Measurements from ENCODE around the gene CASP9.
A peak's percentile ranks its signal among the peaks of the same experiment; 100 is the strongest.

The CASP9 gene

GRCh38 chr1:15531003-15531402 lies 7.0 kb upstream of the CASP9 start:
- Histone ChIP-seq H3K27ac (replicated peaks) (no peak overlapping the region), H3K4me3 (replicated peaks; ENCODE audit: insufficient read depth, low read length) (no peak overlapping the region), H3K27me3 (ENCODE audit: insufficient read depth, poor library complexity, severe bottlenecking) (no peaks in the 10 kb centered on the region)
- no peak for DNase-seq (ENCODE audit: low read depth in 1 of 2, low spot score in 1 of 2)
- TF ChIP-seq SPI1 (IDR thresholded peaks at IDR 0.05; ENCODE audit: borderline replicate concordance, low read depth) (no peak), GABPA (IDR thresholded peaks at IDR 0.05; ENCODE audit: low read depth) (no peak), CTCF (IDR thresholded peaks at IDR 0.05; ENCODE audit: insufficient read depth, low read length) (no peak), POLR2AphosphoS5 (IDR thresholded peaks at IDR 0.05; ENCODE audit: low read depth) (no peak), REST (IDR thresholded peaks at IDR 0.05; ENCODE audit: insufficient replicate concordance, low read depth) (no peak)

- peak; percentile 100 for DNase-seq (ENCODE audit: low read depth in 1 of 2, low spot score in 1 of 2)
- TF ChIP-seq CTCF (IDR thresholded peaks at IDR 0.05; ENCODE audit: insufficient read depth, low read length) (no peak), SPI1 (IDR thresholded peaks at IDR 0.05; ENCODE audit: borderline replicate concordance, low read depth) (no peak), POLR2AphosphoS5 (IDR thresholded peaks at IDR 0.05; ENCODE audit: low read depth) (peak; percentile 68), GABPA (IDR thresholded peaks at IDR 0.05; ENCODE audit: low read depth) (peak; percentile 75), REST (IDR thresholded peaks at IDR 0.05; ENCODE audit: insufficient replicate concordance, low read depth) (no peak)
- Histone ChIP-seq H3K27ac (replicated peaks) (peak within 1 kb of the TSS; percentile 89), H3K27me3 (ENCODE audit: insufficient read depth, poor library complexity, severe bottlenecking) (no peaks in the 10 kb centered on the region), H3K4me3 (replicated peaks; ENCODE audit: insufficient read depth, low read length) (peak within 1 kb of the TSS; percentile 87)
These were observed 2.7 kb upstream of the CASP9 start, which contains the start of gene DNAJC16 for GRCh38 chr1:15526490-15527339. DNAJC16 (plus strand) TSS chr1:15526848; CDS start chr1:15529106, 2,258 bp downstream.

GRCh38 chr1:15526021-15526489 lies 2.0 kb upstream of the CASP9 start:
- peak overlapping the region; percentile 71 for H3K27ac ChIP-seq (replicated peaks)
- DNase-seq (ENCODE audit: low read depth in 1 of 2, low spot score in 1 of 2), result no peak
- peak overlapping the region; percentile 24 for H3K4me3 ChIP-seq (replicated peaks; ENCODE audit: insufficient read depth, low read length)
- H3K27me3 ChIP-seq (ENCODE audit: insufficient read depth, poor library complexity, severe bottlenecking), result no peaks in the 10 kb centered on the region
- no peak for TF ChIP-seq REST (IDR thresholded peaks at IDR 0.05; ENCODE audit: insufficient replicate concordance, low read depth)
- TF ChIP-seq SPI1 (IDR thresholded peaks at IDR 0.05; ENCODE audit: borderline replicate concordance, low read depth), result no peak
- TF ChIP-seq GABPA (IDR thresholded peaks at IDR 0.05; ENCODE audit: low read depth), result no peak
- no peak for TF ChIP-seq POLR2AphosphoS5 (IDR thresholded peaks at IDR 0.05; ENCODE audit: low read depth)
- TF ChIP-seq CTCF (IDR thresholded peaks at IDR 0.05; ENCODE audit: insufficient read depth, low read length), result no peak

Data from HL-60 (cell line).